ENCODE measurements around the gene PABPN1L.

The PABPN1L gene

GRCh38 chr16:88846088-88846487 lies 20.4 kb downstream of the PABPN1L start:
- no peak for DNase-seq

GRCh38 chr16:88844419-88845036 lies 21.9 kb downstream of the PABPN1L start:
- DNase-seq, result no peak

DNA sequence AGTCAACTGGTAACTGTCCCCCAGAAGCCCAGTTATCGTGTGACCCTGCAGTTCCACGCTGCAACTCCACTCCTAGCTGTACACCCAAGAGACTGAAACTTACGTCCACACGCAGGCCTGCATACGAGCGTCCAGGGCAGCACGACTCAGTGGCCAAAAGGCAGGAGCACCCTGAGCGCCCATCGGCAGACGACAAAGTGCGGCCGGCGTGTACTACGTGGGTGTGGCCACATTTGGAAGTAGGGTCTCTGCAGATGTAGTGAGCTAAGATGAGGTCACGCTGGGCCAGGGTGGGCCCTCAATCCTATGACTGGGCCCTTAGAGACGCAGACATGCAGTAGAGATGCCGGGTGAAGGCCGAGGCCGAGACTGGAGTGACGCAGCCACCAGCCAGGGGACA lies 23.2 kb downstream of the PABPN1L start:
- no peak for DNase-seq

- no peak for DNase-seq
Measured at GRCh38 chr16:88842806-88843205, 23.7 kb downstream of the PABPN1L start.

DNA sequence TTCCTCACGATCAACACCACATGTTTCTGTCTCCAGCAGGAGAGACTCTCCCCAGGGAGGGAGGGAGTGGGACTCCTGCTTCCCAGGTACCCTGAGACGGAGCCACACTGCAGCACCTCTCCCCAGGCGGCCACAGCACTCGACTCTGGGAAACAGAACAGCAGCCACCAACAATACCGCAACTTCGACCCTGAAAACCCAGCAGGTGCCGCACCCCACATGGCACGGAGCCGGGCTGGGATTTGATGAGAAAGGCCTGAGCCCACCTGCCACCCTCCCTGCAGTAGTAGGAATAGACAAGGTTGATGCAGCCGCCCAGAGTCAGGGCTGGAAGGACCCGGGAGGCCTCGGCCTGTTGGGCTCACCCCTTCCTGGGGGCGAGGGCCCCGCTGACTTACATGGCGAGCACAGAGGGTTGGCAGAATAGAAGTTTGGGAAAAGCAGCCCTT lies 24.1 kb downstream of the PABPN1L start:
- DNase-seq, result no peak

- no peak for DNase-seq
Measured at GRCh38 chr16:88841521-88842307, 24.7 kb downstream of the PABPN1L start.

DNA sequence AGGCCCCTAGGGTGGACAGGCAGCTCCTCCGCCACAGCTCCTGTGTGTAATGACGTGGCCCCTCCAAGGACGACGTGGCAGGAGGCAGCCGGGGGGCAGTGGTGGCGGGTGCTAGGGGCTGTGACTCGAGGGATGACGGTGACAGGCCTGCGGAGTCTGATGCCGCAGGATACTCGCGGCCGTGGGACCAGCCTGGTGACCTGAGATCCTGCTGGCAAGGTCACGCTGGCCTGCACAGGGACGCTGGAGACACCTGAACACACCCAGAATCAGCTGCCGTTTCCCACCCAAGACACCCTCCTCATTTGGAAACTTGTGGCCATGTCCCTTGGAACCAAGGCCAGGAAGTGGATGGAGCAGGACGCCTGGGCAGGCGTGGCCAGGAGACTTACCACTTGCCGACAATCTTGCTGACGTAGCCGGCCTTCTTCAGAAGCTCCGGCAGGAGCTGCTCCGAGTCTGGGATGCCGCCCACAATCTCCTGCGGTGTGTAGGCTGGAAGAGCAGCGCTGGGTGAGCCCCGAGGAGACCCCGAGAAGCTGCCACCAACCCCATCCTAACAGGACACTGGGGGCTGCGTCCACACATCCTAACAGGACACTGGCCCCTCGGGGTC lies 25.8 kb downstream of the PABPN1L start:
- no peak for DNase-seq

GRCh38 chr16:88839745-88840599 lies 26.5 kb downstream of the PABPN1L start:
- no peak for DNase-seq

GRCh38 chr16:88839026-88839529 lies 27.4 kb downstream of the PABPN1L start:
- DNase-seq, result no peak

DNA sequence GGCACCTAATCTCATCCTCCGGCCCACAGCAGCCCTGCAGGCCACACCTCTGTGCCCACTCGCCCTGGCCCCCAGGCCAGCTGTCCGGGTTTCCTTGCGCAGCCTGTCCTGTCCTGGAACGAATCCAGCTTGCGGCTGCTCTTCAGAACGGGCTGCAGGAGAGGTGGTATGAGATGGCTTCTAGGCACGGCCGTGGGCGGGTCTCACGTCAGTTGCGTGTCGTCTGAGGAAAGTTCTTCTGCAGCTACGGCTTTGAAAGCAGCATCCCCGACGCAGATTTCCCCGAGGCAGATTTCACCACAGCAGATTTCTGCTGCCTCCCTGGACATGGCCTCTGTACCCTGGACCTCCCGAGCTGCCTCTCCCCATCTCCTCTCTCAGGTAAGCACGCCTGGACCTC lies 27.9 kb downstream of the PABPN1L start:
- DNase-seq, result no peak

GRCh38 chr16:88837806-88838205 lies 28.7 kb downstream of the PABPN1L start:
- no peak for DNase-seq

DNA sequence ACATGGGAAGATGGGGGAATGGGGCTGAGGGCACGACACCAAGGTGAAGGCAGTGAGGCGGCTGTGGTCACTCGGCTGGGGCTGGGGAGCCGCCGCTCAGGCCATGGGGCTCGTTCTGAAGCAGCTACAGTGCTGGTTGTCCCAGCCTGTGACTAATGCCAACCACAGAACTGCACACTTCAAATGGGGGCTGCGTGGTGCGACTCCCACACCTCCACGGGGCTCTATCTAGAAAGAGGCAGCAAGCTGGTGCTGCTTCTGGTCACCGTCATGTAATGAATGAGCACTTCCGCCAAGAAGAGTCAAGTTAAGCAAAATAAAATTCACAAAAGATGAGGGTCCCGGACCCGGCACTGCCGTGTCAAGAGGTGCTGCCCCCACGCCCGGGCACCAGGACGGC lies 29.7 kb downstream of the PABPN1L start:
- no peak for DNase-seq

DNA sequence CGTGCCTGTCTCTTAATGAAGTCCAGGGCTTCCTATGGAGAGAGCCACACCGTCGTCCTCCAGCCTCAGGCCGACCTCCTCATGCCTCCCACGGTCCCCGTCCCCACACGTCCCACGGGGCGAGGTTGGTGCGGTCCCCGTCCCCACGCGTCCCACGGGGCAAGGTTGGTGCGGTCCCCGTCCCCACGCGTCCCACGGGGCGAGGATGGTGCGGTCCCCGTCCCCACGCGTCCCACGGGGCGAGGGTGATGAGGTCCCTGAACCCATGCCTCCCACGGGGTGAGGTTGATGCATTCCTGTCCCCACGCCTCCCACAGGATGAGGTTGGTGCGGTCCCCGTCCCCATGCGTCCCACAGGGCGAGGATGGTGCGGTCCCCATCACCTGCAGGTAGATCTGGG lies 30.6 kb downstream of the PABPN1L start:
- DNase-seq, result no peak

DNA sequence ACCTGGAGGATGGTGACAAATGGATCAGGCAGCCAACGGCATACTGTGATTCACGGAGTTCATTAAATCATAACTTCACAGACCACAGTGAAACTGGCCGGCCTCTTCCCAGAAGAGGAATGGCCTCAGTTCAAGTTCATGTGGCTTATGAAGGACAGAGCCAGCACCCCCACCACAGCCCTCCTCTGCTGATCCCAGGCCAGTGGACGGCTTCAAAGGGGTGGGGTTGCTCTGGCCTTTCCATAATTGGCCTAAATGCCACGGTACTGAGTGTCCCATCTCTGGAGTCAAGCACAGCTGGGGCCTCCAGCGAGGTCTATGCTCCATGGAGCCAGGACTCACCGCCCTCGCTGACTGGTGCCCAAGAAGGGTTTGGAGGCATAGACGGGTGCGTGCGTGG lies 31.1 kb downstream of the PABPN1L start:
- no peak for DNase-seq

DNA sequence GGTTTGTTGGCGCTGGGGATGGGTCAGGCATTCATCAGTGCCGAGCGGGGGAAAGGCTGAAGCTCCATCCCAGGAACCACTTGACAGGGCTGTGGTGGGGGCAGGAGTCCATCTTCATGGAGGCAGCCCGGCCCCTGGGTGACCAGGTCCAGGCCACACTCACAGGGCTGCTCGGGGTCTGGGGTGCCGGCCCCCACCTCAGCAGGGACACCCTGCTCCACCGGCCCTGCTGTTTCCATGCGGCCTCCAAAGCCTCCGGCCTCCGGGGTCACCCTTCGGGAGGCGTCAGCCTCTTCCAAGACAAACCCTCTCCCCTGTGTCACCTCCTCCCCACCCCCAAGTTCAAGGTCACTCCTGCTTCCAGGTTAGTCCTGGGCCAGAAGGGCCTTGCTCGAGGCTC lies 31.8 kb downstream of the PABPN1L start:
- DNase-seq, result no peak

- DNase-seq, result no peak
Measured at GRCh38 chr16:88833086-88833485, 33.4 kb downstream of the PABPN1L start.

GRCh38 chr16:88831838-88832237 lies 34.6 kb downstream of the PABPN1L start:
- no peak for DNase-seq

DNA sequence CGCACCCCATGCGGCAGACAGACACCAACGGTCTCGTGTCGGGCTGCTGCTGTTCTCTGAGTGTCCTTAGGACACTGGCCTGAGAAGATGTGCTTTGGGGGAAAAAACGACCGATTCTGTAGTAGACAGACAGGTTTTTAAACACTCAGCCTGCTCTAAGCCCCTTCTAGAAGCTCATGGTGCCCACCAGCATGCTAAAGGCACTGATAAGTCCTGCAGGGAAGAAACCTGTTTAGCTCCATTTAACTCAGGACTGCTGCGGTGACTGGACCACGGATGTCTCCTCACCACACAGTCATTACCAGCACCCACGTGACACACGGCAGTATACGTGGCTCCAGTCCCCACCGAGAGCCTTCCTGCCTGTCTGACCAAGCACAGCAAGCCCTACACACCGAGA lies 35.7 kb downstream of the PABPN1L start:
- DNase-seq, result no peak

- DNase-seq, result no peak
Measured at GRCh38 chr16:88830258-88830657, 36.2 kb downstream of the PABPN1L start.

DNA sequence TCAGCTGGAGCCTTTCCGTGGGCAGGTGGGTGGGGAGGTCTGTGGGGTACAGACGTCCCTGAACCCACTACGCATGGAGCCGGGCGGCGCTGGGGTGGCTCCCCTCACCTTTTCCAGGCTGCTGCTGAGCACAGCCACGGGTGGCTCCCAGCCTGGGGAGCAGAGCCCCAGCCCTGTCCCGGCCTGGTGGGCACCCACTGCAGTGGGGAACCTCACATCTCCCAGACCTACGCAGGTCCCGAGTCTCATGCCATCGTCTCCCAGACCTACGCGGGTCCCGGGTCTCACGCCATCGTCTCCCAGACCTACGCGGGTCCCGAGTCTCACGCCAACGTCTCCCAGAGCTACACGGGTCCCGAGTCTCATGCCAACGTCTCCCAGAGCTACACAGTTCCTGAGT lies 37.7 kb downstream of the PABPN1L start:
- DNase-seq, result no peak

- no peak for DNase-seq
Measured at GRCh38 chr16:88827727-88828126, 38.7 kb downstream of the PABPN1L start.

GRCh38 chr16:88826070-88826840 lies 40.2 kb downstream of the PABPN1L start:
- no peak for DNase-seq
